Stimulated activated memory B cell treated with anti-CD40 and anti-IgM and Interleukin-4, amounts not matched to agents 10 μg/mL and 1 μg/mL and 100 μg/mL, for 72 hours (primary cell): Measurements from ENCODE around the gene PRRG4.
"Not testable (repeated sequence)": the region's sequence is repeated elsewhere in the genome, so short reads cannot be mapped to it uniquely, and the experiment has no call there.

ENCODE experiments used
- ATAC-seq: fragments of 150-1000 bp; cut with Tn5 transposase; 2 replicates; pipeline ENCODE4 v1.10.0; 2021
- H3K27ac Mint-ChIP-seq: one replicate; pipeline ENCODE4 v1.8.0; 2022; ENCODE audit warnings: mild to moderate bottlenecking, mixed read lengths
- H3K27me3 Mint-ChIP-seq: one replicate; pipeline ENCODE4 v1.8.0; 2022; ENCODE audit warnings: mixed read lengths
- H3K36me3 Mint-ChIP-seq: one replicate; pipeline ENCODE4 v1.8.0; 2022; ENCODE audit warnings: mixed read lengths
- H3K4me1 Mint-ChIP-seq: one replicate; pipeline ENCODE4 v1.8.0; 2022; ENCODE audit warnings: mixed read lengths
- H3K4me3 Mint-ChIP-seq: one replicate; pipeline ENCODE4 v1.8.0; 2022; ENCODE audit warnings: mild to moderate bottlenecking, moderate library complexity, mixed read lengths
- H3K9me3 Mint-ChIP-seq: one replicate; pipeline ENCODE4 v1.8.0; 2022; ENCODE audit warnings: mixed read lengths

Gene PRRG4

DNA sequence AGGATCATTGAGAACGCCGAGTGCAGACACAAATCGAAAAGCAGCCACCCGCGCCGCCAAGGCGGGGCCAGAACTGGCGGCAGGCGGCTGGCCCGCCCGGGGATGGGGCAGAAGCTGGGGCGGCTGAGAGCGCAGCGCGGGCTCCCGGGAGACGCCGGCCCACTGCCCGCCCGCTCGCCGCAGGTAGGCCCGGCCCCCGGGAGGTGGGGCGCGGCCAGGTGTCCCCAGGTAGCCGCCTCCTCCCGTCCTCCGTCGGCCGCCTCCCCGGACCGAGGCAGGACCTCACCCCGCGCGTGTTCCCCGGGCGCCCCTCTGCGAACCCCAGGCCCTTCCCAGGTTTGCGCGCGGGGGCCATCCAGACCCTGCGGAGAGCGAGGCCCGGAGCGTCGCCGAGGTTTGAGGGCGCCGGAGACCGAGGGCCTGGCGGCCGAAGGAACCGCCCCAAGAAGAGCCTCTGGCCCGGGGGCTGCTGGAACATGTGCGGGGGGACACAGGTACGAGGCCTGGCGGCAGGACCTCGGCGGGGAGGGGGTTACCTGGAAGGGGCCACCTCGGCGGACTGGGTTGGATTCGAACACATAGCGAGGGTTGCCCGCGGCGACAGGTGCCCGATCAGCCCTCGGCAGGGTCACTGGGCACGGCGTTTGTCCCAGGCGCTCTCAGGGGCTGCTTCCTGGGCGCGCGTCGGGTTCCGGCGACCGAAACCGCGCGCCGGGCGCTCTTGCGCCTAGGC, at the start of gene PRRG4:
TSS of gene PRRG4 (plus strand) at position 248 of the 733 bp plus-strand sequence. CDS start 603 bp downstream, outside the sequence.
- H3K4me1 Mint-ChIP-seq: peaks cover 7% of the 10 kb centered on the region
- peak; percentile 83 for ATAC-seq
- H3K27me3 Mint-ChIP-seq: peaks cover 32% of the 10 kb centered on the region
- H3K27ac Mint-ChIP-seq: peak within 1 kb of the TSS; percentile 75
- H3K4me3 Mint-ChIP-seq: peak within 1 kb of the TSS; percentile 88
- H3K9me3 Mint-ChIP-seq: no peaks in the 10 kb centered on the region
- H3K36me3 Mint-ChIP-seq: no peaks in the 10 kb centered on the region

DNA sequence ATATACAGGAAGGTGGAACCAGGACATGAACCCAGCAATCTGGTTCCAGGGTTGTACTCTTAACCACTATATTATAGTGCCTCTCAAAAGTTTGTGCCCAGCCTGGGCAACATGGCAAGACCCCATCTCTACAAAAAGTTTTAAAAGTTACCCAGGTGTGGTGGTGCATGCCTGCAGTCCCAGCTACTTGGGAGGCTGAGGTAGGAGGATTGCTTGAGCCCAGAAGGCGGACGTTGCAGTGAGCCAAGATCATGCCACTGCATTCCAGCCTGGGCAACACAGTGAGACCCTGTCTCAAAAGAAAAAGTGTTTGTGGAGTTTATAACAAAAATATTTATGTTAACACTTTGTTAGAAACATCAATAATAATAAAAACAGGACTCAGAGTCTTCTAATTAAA, 48.9 kb upstream of the PRRG4 start:
- ATAC-seq, H3K4me3 Mint-ChIP-seq, H3K36me3 Mint-ChIP-seq, H3K27ac Mint-ChIP-seq, H3K27me3 Mint-ChIP-seq, H3K9me3 Mint-ChIP-seq: not testable (repeated sequence)
- peaks cover 23% of the 10 kb centered on the region for H3K4me1 Mint-ChIP-seq

DNA sequence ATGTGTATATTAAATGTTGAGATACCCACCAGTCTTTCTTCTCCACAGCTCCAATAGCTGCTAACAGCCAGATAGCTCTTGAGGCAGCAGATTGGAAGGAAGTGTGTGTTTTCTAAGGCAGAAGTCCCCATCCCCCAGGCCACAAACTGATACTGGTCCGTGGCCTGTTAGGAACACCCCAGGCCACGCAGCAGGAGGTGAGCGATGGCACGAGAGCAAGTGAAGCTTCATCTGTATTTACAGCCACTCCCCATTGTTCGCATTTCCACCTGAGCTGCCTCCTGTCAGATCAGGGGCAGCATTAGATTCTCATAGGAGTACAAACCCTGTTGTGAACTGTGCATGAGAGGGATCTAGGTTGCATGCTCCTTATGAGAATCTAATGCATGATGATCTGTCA, 48.0 kb upstream of the PRRG4 start:
- H3K4me3 Mint-ChIP-seq: no peak overlapping the region
- H3K27ac Mint-ChIP-seq: no peak overlapping the region

DNA sequence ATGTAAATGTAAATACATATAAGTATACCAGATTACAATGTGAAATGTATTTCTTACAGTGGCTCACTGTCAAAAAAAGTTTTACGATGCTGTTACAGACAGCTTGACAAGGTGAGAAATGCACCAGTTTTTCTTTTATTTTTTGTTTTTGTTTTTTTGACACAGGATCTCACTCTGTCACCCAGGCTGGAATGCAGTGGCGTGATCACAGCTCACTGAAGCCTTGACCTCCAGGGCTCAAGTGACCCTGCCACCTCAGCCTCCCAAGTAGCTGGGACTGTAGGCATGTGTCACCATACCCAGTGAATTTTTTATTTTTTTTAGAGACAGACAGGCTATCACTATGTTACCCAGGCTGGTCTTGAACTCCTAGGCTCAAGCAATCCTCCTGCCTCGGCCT, 44.5 kb upstream of the PRRG4 start:
- Mint-ChIP-seq H3K27ac (no peak overlapping the region), H3K36me3 (no peaks in the 10 kb centered on the region), H3K27me3 (no peaks in the 10 kb centered on the region), H3K4me3 (no peak overlapping the region), H3K4me1 (no peaks in the 10 kb centered on the region), H3K9me3 (no peaks in the 10 kb centered on the region)
- no peak for ATAC-seq

More for the DNA sequence above, 48.0 kb upstream of the PRRG4 start:
- H3K36me3 Mint-ChIP-seq: no peaks in the 10 kb centered on the region
- peaks cover 14% of the 10 kb centered on the region for H3K4me1 Mint-ChIP-seq
- no peak for ATAC-seq
- no peaks in the 10 kb centered on the region for H3K9me3 Mint-ChIP-seq
- no peaks in the 10 kb centered on the region for H3K27me3 Mint-ChIP-seq

DNA sequence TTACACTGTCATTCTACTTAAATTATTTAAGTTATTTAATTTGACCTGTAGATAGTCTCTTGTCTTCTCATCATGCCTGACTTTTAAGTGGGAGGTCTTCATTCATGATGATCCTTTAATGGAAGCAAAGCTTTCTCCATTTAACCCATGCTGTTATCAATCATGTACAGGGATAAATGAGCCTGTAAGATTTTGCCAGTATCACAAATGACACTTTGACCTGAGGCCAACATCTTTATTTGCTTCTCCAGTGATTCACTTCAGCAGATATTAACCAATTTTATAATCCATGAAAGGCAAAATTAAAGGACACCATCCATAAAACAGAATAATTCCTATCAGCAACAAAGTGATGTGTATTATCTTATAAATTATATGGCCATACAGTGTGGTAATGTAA, 42.9 kb upstream of the PRRG4 start:
- Mint-ChIP-seq H3K4me1 (no peaks in the 10 kb centered on the region), H3K36me3 (no peaks in the 10 kb centered on the region), H3K4me3 (no peak overlapping the region), H3K27me3 (no peaks in the 10 kb centered on the region), H3K9me3 (no peaks in the 10 kb centered on the region), H3K27ac (no peak overlapping the region)
- no peak for ATAC-seq

DNA sequence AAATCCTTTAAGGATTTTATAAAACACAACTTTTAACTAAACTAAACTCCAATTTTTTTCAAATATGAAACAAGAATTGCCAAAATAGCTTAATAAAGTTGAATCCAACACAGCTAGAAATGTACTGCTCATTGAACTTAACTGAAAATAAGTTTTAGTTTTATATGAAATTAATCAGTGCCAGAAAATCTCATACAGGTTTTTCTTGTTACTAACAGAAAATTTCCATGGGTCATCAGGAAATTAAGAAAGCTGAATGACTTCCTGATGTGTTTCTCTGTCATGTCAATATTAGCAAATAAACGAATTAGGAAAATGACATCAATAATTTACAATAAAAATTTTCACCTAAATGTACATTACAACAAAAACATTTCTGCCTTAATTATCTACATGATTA, 38.8 kb upstream of the PRRG4 start:
- no peak for ATAC-seq
- Mint-ChIP-seq H3K4me1 (peaks cover 7% of the 10 kb centered on the region), H3K27ac (no peak overlapping the region), H3K27me3 (no peaks in the 10 kb centered on the region), H3K4me3 (no peak overlapping the region), H3K36me3 (no peaks in the 10 kb centered on the region), H3K9me3 (no peaks in the 10 kb centered on the region)

DNA sequence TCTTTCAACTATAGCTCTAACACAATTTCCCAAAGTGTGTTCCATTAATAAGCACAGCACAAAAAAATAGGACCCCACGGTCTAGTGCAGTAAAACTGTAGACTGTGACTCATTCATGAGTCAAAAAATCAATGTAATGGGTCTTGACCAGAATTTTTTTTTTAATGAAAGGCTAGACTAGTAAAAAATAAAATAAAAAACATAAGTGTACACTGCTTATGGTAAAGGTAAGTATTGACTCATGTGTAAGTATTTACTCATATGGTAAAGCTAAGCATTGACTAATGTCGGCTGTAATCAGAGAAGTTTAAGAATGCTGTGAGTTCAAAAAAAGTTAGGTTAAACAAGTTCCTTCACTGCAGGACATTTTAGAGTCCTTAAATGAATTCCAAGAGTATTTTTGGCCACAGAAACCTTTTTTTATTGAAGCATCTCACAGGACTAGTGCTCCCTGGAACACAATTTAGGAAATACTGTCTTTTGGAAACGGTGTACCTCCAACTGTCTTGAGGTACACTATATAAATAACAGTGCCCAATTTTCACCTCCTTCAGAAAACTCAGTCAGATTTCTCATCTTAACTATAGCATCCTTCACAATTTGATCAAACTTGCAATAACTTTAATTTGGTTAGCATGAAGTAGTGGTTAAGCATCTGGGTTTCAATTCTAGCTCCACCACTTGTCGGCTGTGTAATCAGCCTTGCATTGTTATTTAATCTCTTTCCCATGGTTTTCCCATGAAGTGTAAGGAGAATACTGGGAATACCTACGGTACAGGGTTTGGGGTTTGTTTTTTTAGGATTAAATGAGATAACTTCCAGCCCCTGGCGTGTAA, 37.4 kb upstream of the PRRG4 start:
- Mint-ChIP-seq H3K27me3 (no peaks in the 10 kb centered on the region), H3K9me3 (no peaks in the 10 kb centered on the region), H3K36me3 (no peaks in the 10 kb centered on the region), H3K27ac (no peak overlapping the region), H3K4me3 (no peak overlapping the region), H3K4me1 (peaks cover 7% of the 10 kb centered on the region)
- no peak for ATAC-seq

DNA sequence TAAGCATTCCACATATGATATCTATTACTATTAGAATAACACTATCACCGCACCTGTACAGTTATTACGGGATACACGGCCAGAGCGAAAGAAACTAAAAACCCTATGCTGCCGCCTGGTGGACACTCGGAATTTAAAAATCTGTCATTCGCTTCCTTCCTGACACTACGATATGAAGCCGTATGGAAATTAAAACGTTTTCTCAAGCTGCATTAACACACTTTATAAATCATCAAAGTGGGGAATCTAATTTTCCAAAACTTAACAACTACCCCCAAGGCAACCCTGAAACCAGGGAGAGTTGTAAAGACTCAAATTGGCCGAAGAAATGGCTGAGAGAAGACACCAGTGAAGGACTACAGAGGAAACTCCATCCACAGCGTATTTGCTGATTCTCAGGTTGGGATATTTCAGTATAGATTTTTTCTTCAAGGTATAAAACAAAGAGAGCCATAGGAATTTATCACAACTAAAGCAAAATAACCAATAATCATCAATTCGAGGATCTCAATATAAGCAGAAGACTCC, 36.7 kb upstream of the PRRG4 start:
- no peak overlapping the region for H3K4me3 Mint-ChIP-seq

DNA sequence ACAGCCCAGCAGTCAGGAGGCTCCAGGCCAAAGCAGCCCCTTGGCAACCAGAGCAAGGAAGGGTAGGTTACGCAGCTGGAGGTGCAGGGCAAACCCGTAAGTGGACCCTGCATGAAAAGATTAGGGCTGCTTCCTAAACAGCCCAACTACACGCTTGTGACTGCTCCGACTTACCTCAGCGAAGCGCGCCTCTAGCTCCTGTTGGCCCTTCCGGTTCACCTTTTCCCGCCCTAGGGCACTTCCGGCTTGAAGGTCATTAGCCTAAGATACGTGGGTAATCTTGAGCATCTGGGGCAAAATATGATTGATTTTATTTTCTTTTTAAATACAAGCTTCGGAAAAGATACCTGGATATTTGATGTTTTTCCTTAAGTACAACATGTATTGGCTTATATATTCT, 35.3 kb upstream of the PRRG4 start, which contains the start of gene CCDC73:
TSS of gene CCDC73 (minus strand) at position 224 of the 400 bp plus-strand sequence. CDS start 34,419 bp downstream, outside the sequence.
- Mint-ChIP-seq H3K27me3 (no peaks in the 10 kb centered on the region), H3K36me3 (no peaks in the 10 kb centered on the region), H3K9me3 (no peaks in the 10 kb centered on the region), H3K4me1 (peaks cover 7% of the 10 kb centered on the region), H3K27ac (no peak within 1 kb of the TSS), H3K4me3 (no peak within 1 kb of the TSS)
- ATAC-seq: no peak

More for the DNA sequence above, 36.7 kb upstream of the PRRG4 start:
- Mint-ChIP-seq H3K4me1 (peaks cover 7% of the 10 kb centered on the region), H3K9me3 (no peaks in the 10 kb centered on the region), H3K36me3 (no peaks in the 10 kb centered on the region), H3K27me3 (no peaks in the 10 kb centered on the region), H3K27ac (no peak overlapping the region)
- peak; percentile 75 for ATAC-seq

DNA sequence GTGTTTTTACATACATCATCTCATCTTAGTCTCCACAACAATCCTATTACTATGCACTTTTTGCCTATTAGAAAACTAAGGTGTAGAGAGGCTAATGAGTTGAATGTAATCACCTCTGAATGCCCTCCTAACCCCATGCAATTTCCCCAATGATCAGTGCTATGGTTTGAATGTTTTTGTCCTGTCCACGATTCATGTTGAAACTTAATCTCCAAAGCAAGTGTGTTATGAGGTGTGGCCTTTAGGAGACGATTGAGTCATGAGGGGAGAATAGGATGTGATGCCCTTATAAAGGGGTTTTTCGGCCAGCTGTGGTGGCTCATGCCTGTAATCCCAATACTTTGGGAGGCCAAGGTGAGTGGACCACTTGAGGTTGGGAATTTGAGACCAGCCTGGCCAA, 33.3 kb upstream of the PRRG4 start:
- Mint-ChIP-seq H3K4me1 (peaks cover 7% of the 10 kb centered on the region), H3K27me3 (no peaks in the 10 kb centered on the region), H3K27ac (no peak overlapping the region), H3K9me3 (no peaks in the 10 kb centered on the region), H3K4me3 (no peak overlapping the region), H3K36me3 (no peaks in the 10 kb centered on the region)
- no peak for ATAC-seq

DNA sequence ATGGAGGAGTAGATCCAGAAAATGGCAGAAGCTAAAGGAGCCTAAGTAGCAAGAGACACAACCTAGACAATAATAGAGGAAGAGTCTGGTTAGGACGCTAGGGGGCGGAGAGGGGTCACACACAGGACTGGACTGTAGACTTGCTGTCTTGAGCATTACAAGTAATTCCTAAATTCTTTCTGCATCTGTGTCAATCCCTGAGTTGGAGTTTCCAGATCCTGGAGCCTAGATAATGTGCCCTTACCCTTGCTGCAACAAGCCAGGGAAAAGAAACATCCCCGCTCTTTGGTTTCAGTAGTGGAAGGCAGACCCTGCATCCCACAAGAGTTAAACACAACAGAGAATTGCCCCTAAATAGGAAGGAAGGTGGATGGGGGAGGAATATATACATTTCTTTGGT, 20.4 kb upstream of the PRRG4 start:
- no peaks in the 10 kb centered on the region for H3K9me3 Mint-ChIP-seq
- H3K4me3 Mint-ChIP-seq: no peak overlapping the region
- H3K27ac Mint-ChIP-seq: no peak overlapping the region
- no peaks in the 10 kb centered on the region for H3K36me3 Mint-ChIP-seq
- ATAC-seq: peak; percentile 78
- no peaks in the 10 kb centered on the region for H3K4me1 Mint-ChIP-seq
- no peaks in the 10 kb centered on the region for H3K27me3 Mint-ChIP-seq

DNA sequence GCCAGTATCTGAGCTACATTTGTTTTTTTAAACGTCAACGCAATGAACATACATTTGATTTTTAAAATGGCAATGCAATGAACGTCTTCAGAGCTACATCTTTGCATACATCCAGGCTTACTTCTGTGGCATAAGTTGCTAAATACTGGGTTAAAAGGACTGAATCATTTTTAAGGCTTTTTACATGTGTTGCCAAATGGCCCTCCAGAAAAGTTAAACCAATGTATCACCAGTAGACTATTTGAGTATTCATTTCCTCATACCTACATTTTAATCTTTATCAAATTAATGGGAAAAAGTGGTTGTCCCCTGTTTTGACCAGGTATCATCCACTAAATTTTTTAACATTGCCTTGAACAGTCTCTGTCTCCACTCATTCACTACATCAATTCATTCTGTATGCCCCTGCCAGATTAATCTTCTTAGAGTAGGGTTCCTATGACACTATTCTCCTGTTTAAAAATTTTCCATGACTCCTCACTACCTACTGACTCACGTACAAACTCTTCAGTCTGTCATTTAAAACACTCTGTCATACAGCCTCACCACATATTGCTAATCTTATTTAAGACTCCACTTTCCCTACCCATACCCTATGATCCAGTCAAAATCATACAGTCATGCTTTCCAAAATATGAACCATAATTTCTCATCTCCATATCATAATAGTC, 12.4 kb upstream of the PRRG4 start:
- Mint-ChIP-seq H3K27me3 (peaks cover 6% of the 10 kb centered on the region), H3K9me3 (no peaks in the 10 kb centered on the region), H3K4me1 (peaks cover 7% of the 10 kb centered on the region), H3K27ac (no peak overlapping the region), H3K4me3 (no peak overlapping the region), H3K36me3 (no peaks in the 10 kb centered on the region)
- ATAC-seq: no peak

DNA sequence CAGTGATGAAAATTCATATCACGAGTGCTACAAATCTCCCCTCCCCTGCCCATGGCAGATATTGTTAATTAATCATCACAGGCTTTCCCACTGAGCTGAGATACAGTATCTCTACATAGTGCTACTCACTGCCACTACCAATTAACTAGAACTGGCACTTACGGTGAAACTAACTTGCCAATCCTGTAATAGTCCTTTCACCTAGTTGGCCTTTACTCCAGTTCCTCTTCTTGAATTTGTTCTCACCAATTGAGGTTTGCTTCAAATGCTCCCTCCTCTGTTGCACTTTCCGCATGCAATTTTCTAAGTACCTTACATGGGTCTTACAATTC, 11.9 kb upstream of the PRRG4 start:
- no peak for ATAC-seq
- H3K36me3 Mint-ChIP-seq: no peaks in the 10 kb centered on the region
- peaks cover 11% of the 10 kb centered on the region for H3K27me3 Mint-ChIP-seq
- peaks cover 8% of the 10 kb centered on the region for H3K4me1 Mint-ChIP-seq
- H3K4me3 Mint-ChIP-seq: no peak overlapping the region
- H3K27ac Mint-ChIP-seq: no peak overlapping the region
- H3K9me3 Mint-ChIP-seq: no peaks in the 10 kb centered on the region

DNA sequence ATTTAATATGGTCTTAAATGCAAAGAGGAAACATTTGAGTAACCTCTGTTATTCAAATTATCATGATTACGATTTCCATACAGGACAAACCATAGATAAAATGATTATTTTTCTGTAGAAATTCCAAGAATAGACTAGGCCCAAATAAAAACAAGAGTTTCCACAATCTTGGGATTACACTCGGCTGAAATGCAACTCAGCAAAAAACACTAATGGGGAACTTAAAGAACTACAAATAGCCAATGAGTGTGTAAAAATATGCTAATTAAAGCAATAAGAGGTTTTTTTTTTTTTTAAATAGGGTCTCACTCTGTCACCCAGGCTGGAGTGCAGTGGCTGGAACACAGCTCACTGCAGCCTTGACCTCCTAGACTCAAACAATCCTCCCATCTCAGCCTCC, 10.5 kb upstream of the PRRG4 start:
- no peak for ATAC-seq
- H3K4me1 Mint-ChIP-seq: peaks cover 8% of the 10 kb centered on the region
- H3K4me3 Mint-ChIP-seq: no peak overlapping the region
- no peaks in the 10 kb centered on the region for H3K9me3 Mint-ChIP-seq
- peaks cover 15% of the 10 kb centered on the region for H3K27me3 Mint-ChIP-seq
- H3K36me3 Mint-ChIP-seq: no peaks in the 10 kb centered on the region
- no peak overlapping the region for H3K27ac Mint-ChIP-seq

DNA sequence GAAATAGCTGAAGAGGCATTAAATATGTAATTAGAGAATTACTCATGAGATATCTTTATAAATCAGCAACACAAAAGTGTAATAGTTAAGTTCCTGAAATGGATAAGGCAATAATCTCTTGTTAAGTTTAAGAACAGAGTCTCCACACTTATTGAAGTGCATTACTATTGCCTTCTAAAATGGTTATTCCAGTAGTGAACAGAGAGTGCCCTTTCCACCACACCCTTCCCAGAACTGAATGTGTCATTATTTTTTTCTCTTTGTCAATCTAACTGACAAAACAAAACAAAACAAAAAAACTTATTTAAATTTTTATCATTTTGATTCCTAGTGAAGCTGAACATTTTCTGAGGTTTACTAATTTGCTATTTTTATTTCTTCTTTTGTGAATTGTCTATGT, 9.2 kb upstream of the PRRG4 start:
- H3K4me3 Mint-ChIP-seq: no peak overlapping the region
- peaks cover 8% of the 10 kb centered on the region for H3K4me1 Mint-ChIP-seq
- H3K27ac Mint-ChIP-seq: no peak overlapping the region
- no peaks in the 10 kb centered on the region for H3K9me3 Mint-ChIP-seq
- H3K27me3 Mint-ChIP-seq: peaks cover 15% of the 10 kb centered on the region
- ATAC-seq: no peak
- H3K36me3 Mint-ChIP-seq: no peaks in the 10 kb centered on the region
